Heart right ventricle (tissue), 16 donors: ENCODE data around the gene NALF2. TPM values are rescaled to one million over a fixed set of nuclear protein-coding genes. Genes with fewer than 3 reads are reported as not detected.

Experiments
- ATAC-seq, 8 donors: fragments of 200-7000 bp; cut with Tn5 transposase; one replicate each; pipeline ENCODE4 v1.9.1; 2020; ENCODE audit warnings: mild to moderate bottlenecking in 8 of 8, moderate library complexity in 8 of 8, moderate number of reproducible peaks in 1 of 8
- DNase-seq, 2 donors: peaks; one replicate each; pipeline ENCODE4 v3.0.0-alpha.2; 2020
- H3K27ac ChIP-seq, 10 donors: fragments of 200-600 bp; sonication (generic) in 2 of 10; one replicate each; pipeline versions ENCODE4 v1.5.0 to v1.8.0; 2020 to 2022; ENCODE audit warnings: mild to moderate bottlenecking in 3 of 10
- H3K27me3 ChIP-seq, 7 donors: fragments of 200-600 bp; one replicate each; pipeline ENCODE4 v1.8.0; 2021 to 2022; ENCODE audit warnings: mild to moderate bottlenecking in 2 of 7
- H3K36me3 ChIP-seq, 9 donors: fragments of 200-600 bp; sonication (generic) in 1 of 9; one replicate each; pipeline versions ENCODE4 v1.5.0 to v1.8.0; 2020 to 2022; ENCODE audit warnings: mild to moderate bottlenecking in 2 of 9
- H3K4me1 ChIP-seq, 9 donors: fragments of 200-600 bp; sonication (generic) in 1 of 9; one replicate each; pipeline versions ENCODE4 v1.5.0 to v1.8.0; 2020 to 2022; ENCODE audit warnings: mild to moderate bottlenecking in 4 of 9
- H3K4me3 ChIP-seq, 10 donors: fragments of 200-600 bp; sonication (generic) in 2 of 10; one replicate each; pipeline versions ENCODE4 v1.5.0 to v1.8.0; 2020 to 2022; ENCODE audit warnings: mild to moderate bottlenecking in 7 of 10, moderate library complexity in 2 of 10
- H3K9me3 ChIP-seq, 11 donors: fragments of 200-600 bp in 10 of 11; sonication (generic) in 2 of 11; one replicate each; pipeline versions ENCODE4 v1.5.0 to v1.8.0; 2013 to 2022; ENCODE audit warnings: mild to moderate bottlenecking in 2 of 11, control low read depth in 1 of 11, moderate library complexity in 1 of 11
- CTCF ChIP-seq, 9 donors: fragments of 200-600 bp; sonication (generic) in 2 of 9; IDR thresholded peaks; one replicate each; pipeline versions ENCODE4 v1.5.0 to v1.8.0; 2021 to 2022; ENCODE audit warnings: antibody characterized with exemption in 9 of 9, mild to moderate bottlenecking in 5 of 9, moderate library complexity in 1 of 9
- WGBS, 2 donors: extraction: QIAGEN DNeasy Blood & Tissue Kit; methylation state at CpG; one replicate each; pipeline ENCODE4 v1.1.7; 2013; ENCODE audit warnings: inconsistent platforms in 1 of 2; 5-methylcytosine and 5-hydroxymethylcytosine counted together
- intact Hi-C, 10 donors: fragments of 100-400 bp; cut with DNase I; formaldehyde crosslinking; loops; one replicate each; pipeline versions ENCODE4 v1.11.1 to v1.14.2; 2022
- polyA plus RNA-seq, 2 donors: library from polyadenylated mRNA; stranded (reverse); fragments of 200-250 nt; gene quantifications; one replicate each; pipeline ENCODE4 v1.2.3, GENCODE V29; 2013
- total RNA-seq, 10 donors: library from RNA; stranded (reverse); fragmentation: NEBNext Ultra II Directional in 3 of 10; extraction: Animal tissue kit (Norgen Biotek cat#: 25700) in 3 of 10; gene quantifications; one replicate each; pipeline versions ENCODE4 v1.2.1 to v1.2.4, GENCODE V29; 2021 to 2023
- donor health status: Arrhythmogenic right ventricular cardiomyopathy.
- donor health status: ischemic (EF 13 %, LVEDD 7.1; RV severe dilation, severe dysfunction).
- donor health status: healthy with polysubstance abuse.
- donor health status: DM: no; HTN: yes; CAD: no.
- donor health status: DM: no; HTN: no; CAD: no.
- donor health status: ischemic (EF 25% LVEDD 6.9; RV normal size, moderate dysfunction).
- donor health status: ischemic (EF 25% LVEDD 5.7; RV mildly dilated, moderate dysfunction).
- donor health status: healthy.
- donor health status: DM: yes; HTN: yes; CAD: no.
- donor health status: Ischemic cardiomyopathy.
- donor health status: ischemic (EF 35%, LVEDD 5.7; RV mildly dilated, moderate dysfunction).
- donor health status: nonischemic (EF 11% LVEDD 7.7; RV severe dilation, severe dysfunction).
- donor health status: DM: yes; HTN: yes; CAD: no.
- donor health status: PGD.
- donor health status: ischemic (EF 29% LVEDD 5.4; RV normal size, mild dysfunction).
- donor health status: nonischemic (EF 23%, LVEDD 6.1; RV moderate dilation, normal function).

The NALF2 gene
- total and polyA plus RNA-seq, 12 donors, result 0.39 to 37.6 (median 11.7) TPM

GRCh38 chrX:69538321-69538876, 34.3 kb downstream of the NALF2 start:
- peak; percentile 95 to 99 (median 96) for ATAC-seq
- DNase-seq, result peak; percentile 70 to 83

GRCh38 chrX:69539437-69539836, 35.3 kb downstream of the NALF2 start:
- 53 to 64% methylated on average over 4 of the region's 4 CpGs for WGBS, 2 donors
- no peak for TF ChIP-seq CTCF (IDR thresholded peaks at IDR 0.05)
- Histone ChIP-seq H3K9me3 (no peaks in the 10 kb centered on the region), H3K27ac (no peak overlapping the region), H3K4me1 (peaks cover 0 to 17% (median 3%) of the 10 kb centered on the region in 9 donors), H3K27me3 (peaks cover 0 to 44% (median 0%) of the 10 kb centered on the region in 7 donors), H3K4me3 (no peak overlapping the region), H3K36me3 (no peaks in the 10 kb centered on the region)
- no peak for DNase-seq
- intact Hi-C loops, result loop anchor here in 8 of 10 donors (2.0 to 10.0 kb wide), 10 partner anchors 78 to 558 kb away; partner anchors contain the start of gene EDA (in 2 of the 8)
- ATAC-seq, result no peak

More at GRCh38 chrX:69538321-69538876, 34.3 kb downstream of the NALF2 start:
- peak overlapping the region in 9 of 10 donors; percentile 27 to 59 (median 54) for H3K4me3 ChIP-seq
- intact Hi-C loops, result loop anchor here in 8 of 10 donors (1.0 to 10.0 kb wide), 11 partner anchors 79 to 559 kb away; partner anchors contain the start of gene EDA (in 2 of the 8)
- H3K27me3 ChIP-seq, result peaks cover 0 to 34% (median 0%) of the 10 kb centered on the region in 7 donors
- peak; percentile 60 to 83 (median 77) for TF ChIP-seq CTCF (IDR thresholded peaks at IDR 0.05)
- no peaks in the 10 kb centered on the region for H3K36me3 ChIP-seq
- H3K9me3 ChIP-seq, result no peaks in the 10 kb centered on the region
- WGBS, 2 donors, result 4 to 5% methylated on average over 24 to 36 of the region's 45 CpGs
- H3K27ac ChIP-seq, result peak overlapping the region in 4 of 10 donors; percentile 52 to 71 (median 54)
- peaks cover 0 to 17% (median 3%) of the 10 kb centered on the region in 9 donors for H3K4me1 ChIP-seq

GRCh38 chrX:69541956-69542355, 37.8 kb downstream of the NALF2 start:
- TF ChIP-seq CTCF (IDR thresholded peaks at IDR 0.05), result no peak
- intact Hi-C loops, result loop anchor here in 2 of 10 donors (5.0 kb wide), 2 partner anchors 75 to 490 kb away; partner anchors contain the start of gene EDA (in 1 of the 2)

GRCh38 chrX:69543572-69543971, 39.4 kb downstream of the NALF2 start:
- H3K4me3 ChIP-seq, result no peak overlapping the region
- no peak overlapping the region for H3K27ac ChIP-seq
- intact Hi-C loops, result loop anchor here in 2 of 10 donors (5.0 kb wide), 2 partner anchors 74 to 489 kb away; partner anchors contain the start of gene EDA (in 1 of the 2)
- peaks cover 0 to 13% (median 0%) of the 10 kb centered on the region in 11 donors for H3K9me3 ChIP-seq
- WGBS, 2 donors, result 52 to 75% methylated on average over 2 to 3 of the region's 3 CpGs
- peaks cover 0 to 15% (median 3%) of the 10 kb centered on the region in 9 donors for H3K4me1 ChIP-seq
- peaks cover 0 to 35% (median 0%) of the 10 kb centered on the region in 7 donors for H3K27me3 ChIP-seq
- H3K36me3 ChIP-seq, result no peaks in the 10 kb centered on the region
- no peak for DNase-seq
- ATAC-seq, result no peak
- no peak for TF ChIP-seq CTCF (IDR thresholded peaks at IDR 0.05)

More at GRCh38 chrX:69541956-69542355, 37.8 kb downstream of the NALF2 start:
- no peaks in the 10 kb centered on the region for H3K36me3 ChIP-seq
- no peak overlapping the region for H3K27ac ChIP-seq
- 77 to 94% methylated on average over 3 of the region's 3 CpGs for WGBS, 2 donors
- H3K27me3 ChIP-seq, result peaks cover 0 to 50% (median 0%) of the 10 kb centered on the region in 7 donors
- peaks cover 0 to 6% (median 0%) of the 10 kb centered on the region in 11 donors for H3K9me3 ChIP-seq
- no peak for ATAC-seq
- DNase-seq, result no peak
- no peak overlapping the region for H3K4me3 ChIP-seq
- H3K4me1 ChIP-seq, result peaks cover 0 to 17% (median 3%) of the 10 kb centered on the region in 9 donors
